Ecto neural progenitor cell (in vitro differentiated cells): Measurements from ENCODE around the gene LPCAT2.
A peak's percentile ranks its signal among the peaks of the same experiment; 100 is the strongest.

Experiments
- DNase-seq: peaks from one replicate; pipeline ENCODE4 v3.0.0-alpha.2; 2018; ENCODE audit warnings: low spot score

The LPCAT2 gene

DNA sequence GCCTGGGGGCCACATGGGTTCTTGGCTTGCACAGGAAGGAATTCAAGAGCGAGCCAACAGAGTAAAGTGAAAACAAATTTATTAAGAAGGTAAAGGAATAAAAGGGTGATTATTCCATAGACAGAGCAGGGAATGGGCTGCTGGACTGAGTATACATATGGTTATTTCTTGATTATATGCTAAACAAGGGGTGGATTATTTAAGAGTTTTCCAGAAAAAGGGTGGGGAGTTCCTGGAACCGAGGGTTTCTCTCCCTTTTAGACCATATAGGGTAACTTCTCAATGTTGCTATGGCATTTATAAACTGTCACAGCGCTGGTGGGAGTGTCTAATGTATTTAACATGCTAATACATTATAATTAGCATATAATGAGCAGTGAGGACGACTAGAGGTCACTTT, 27.8 kb upstream of the LPCAT2 start:
- DNase-seq = no peak

GRCh38 chr16:55482056-55482455, 26.8 kb upstream of the LPCAT2 start:
- DNase-seq = no peak

DNA sequence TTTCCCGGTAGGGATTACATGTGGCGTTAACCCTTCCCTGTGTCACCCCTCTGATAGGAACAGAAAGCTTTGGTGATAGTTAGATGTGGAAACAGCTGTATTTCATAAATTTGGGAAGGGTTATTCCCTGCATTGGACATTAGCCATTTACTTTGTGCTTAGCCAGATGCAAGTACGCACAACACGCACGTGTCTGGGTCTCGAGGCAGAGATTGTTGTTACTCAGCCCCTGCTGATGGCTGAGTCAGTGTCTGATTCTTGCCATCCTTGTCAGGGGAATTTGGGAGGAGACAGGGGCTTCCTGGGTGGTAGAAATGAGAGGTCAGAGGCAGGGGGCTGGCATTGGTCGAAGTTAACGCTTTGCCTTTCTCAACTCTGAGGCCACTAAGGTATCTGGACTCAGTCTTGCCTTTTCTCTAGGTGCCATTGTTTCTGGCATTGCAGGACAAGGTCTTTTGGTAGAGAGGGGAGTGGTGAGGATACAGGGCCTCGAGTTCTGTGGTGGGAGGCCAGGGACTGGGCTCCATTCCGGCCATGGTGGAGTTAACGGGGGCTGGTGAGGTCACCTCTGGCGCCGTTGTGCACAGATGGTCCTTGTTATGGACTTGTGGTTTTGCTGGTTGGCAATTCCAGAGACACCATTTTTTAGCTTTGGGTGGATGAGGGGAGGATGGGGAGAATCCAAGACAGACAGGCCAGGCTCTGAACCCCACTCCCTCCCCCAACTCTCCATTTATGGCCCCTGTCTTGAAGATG, 21.6 kb upstream of the LPCAT2 start:
- DNase-seq = no peak

DNA sequence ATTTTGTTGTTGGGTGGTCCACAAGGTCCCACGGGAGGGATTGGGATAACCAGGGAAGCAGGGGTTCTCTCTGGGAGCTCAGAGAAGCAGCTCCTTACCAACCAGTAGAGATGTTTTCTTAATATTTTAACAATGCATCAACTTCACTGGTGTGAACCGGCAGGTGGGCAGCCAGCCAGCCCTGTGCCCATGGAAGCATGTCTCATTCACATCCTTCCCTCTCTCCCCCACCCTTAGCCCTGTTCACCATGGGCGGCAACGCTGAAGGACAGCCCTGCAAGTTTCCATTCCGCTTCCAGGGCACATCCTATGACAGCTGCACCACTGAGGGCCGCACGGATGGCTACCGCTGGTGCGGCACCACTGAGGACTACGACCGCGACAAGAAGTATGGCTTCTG, 20.6 kb upstream of the LPCAT2 start:
- no peak for DNase-seq

DNA sequence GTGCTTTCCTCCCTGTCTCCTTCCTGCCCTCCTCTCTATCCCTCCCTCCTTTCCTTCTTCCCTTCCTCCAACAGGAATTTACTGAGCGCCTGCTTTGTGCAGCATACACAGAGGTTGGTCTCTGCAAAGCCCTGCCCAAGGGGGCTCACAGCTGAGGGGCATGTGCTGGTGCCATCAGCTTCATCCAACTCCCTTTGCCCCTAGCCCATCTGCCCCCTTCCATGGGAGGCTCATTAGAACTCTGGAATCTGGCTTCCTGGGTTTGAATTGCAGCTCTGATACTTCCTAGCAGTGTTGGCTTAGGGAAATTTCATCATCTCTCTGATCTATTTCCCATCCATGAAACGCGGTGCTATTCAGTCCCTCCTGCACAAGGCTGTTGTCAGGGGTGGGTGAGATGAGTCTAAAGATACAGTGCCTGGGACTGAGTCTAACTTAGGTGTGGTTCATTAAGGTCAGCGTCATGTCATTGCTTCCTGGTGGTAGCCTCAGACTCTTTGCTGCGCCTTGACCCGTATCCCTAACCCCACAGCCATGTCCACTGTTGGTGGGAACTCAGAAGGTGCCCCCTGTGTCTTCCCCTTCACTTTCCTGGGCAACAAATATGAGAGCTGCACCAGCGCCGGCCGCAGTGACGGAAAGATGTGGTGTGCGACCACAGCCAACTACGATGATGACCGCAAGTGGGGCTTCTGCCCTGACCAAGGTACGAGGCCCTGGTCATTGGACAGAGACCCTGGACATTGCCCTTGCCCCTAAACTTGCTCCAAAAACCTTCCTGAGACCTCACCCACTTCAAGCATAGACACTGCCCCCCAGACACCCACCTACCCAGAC, 19.5 kb upstream of the LPCAT2 start:
- no peak for DNase-seq

DNA sequence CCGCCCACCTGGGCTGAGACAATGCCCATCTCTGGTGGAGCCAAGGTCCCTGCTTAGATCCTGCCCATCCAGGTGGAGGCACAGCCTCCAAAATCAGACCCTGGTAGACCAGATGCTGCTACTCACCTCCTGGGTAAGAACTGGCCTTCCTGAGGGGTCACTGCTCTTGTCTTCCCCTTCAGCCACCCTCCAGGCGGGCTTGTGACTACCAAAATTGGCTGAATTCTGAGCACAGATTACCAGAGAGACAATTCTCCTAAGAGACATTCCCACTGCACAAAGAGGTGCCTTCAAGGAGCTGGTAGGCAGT, 19.0 kb upstream of the LPCAT2 start:
- DNase-seq = no peak

DNA sequence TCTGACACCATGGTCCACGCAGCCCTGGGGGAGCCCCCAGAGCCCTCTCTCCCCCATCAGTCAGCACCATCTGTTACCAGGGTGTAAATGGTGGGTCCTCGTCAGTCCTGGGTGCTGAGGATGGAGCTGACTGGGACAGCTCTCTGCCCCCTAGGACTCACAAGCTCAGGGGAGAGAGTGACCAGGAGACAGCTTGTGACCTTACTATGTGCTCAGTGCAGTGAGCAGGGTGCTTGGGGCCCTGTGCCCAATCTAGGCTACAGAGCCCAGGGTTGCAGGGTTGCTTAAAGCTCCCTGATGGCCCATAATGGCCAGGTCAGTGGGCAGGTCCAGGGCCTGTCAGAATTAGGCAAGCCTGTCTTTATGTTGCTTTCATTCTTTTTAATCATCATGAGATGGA, 18.6 kb upstream of the LPCAT2 start:
- no peak for DNase-seq

DNA sequence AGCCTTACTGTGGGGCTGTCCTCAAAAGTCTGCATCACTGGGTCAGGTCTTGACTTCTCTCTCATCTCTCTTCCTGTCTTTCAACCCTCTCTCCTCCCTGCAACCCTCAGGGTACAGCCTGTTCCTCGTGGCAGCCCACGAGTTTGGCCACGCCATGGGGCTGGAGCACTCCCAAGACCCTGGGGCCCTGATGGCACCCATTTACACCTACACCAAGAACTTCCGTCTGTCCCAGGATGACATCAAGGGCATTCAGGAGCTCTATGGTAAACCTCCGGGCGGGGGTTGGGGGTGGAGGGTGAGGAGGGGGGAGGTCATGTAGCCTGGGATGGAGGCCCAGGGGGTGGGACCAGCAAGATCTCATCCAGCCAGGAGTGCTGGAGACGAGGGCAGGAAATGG, 17.2 kb upstream of the LPCAT2 start:
- peak; percentile 33 for DNase-seq

GRCh38 chr16:55492756-55493380, 16.0 kb upstream of the LPCAT2 start:
- peak; percentile 11 for DNase-seq

GRCh38 chr16:55494994-55495421, 13.9 kb upstream of the LPCAT2 start:
- no peak for DNase-seq

DNA sequence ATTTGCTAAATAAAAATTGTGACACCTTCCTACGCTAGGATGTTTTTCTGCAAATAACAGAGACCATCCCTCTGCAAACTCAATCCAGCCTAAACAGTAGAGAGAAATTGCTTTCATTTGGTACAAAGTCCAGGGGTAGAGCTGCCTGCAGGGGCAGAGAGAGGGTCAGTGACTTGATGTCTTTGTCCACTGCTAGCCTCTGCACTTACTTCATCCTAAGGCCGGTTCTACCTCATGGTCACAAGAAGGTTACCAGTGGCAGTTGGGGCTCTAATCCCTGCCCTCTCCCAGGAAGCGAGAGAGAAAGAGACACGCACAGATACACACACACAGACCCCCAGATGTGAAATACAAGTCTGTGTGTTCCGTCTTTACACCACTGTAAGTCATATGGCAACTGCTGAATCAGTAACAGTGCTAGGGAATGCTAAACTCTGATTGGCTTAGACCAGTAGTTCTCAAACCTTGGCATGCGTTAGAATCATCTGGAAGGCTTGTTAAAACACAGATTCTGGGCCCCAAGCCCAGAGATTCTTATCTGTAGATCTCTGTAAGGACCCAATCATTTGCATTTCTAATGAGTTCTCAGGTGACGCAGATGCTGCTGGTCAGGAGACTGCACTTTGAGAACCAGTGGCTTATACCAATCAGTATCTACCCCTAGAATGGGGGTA, 13.1 kb upstream of the LPCAT2 start:
- DNase-seq = no peak

- no peak for DNase-seq
Measured at GRCh38 chr16:55496509-55497145, 12.2 kb upstream of the LPCAT2 start.

- DNase-seq = no peak
Measured at GRCh38 chr16:55497558-55497957, 11.3 kb upstream of the LPCAT2 start.

- no peak for DNase-seq
Measured at GRCh38 chr16:55498101-55498500, 10.8 kb upstream of the LPCAT2 start.

DNA sequence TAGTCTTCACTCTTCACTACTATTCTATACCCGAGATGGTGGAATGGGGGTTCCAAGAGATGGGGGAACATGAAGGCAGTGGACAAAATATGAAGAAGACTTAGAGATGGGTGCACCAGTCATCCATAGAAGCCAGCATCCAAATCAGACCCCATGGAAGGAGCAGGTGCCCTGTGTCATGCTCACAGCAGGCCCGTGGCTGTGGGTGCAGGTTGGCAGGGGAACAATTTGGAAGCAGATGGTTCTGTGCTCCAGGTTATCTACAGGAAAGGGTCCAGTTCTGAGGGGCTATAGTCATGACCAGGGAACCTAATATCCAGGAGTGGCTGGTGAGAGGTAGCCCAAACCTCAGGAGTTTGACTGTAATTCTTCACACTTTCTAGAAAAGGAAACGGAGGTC, 9.6 kb upstream of the LPCAT2 start:
- DNase-seq = peak; percentile 29

GRCh38 chr16:55499951-55500529, 8.8 kb upstream of the LPCAT2 start:
- DNase-seq = peak; percentile 58

- DNase-seq = no peak
Measured at GRCh38 chr16:55500530-55501011, 8.3 kb upstream of the LPCAT2 start.

DNA sequence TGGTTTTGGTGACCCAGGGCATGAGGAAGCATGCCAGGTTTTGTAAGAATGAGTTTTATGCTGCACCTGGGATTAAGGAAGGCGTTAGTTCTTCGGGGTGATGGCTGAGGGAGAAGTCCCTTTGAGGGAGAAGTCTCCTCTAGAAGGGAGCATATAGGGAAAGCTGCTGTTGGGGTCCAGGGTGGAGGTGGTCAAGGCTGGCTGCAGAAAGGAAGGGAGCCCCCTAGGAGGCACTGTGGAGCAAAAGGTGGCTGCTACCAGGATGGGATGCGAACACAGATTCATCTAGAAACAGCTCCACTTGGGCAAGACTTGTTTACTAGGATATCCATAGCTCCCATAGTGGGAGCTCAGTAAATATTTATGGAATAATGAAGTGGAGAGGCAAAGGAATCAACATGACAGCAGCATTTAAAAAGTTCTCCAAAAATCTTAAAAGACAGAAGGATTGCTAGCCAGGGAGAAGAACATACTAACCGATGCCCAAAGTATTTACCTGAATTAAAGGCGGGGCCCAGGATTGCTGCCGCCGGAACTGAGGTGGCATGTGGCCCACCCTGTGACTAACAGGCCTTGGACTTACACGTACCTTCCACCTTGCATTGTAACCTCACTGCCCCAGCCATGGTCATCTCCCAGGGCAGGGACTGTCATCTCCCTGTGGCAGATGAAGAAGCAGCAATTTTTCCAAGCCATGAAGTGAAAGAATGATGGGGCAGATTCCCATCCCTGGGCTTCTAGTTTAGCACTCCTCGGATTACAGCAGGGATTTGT, 7.1 kb upstream of the LPCAT2 start:
- DNase-seq = no peak

- peak; percentile 72 for DNase-seq
Measured at GRCh38 chr16:55502801-55503366, 6.0 kb upstream of the LPCAT2 start.
